Measurements from ENCODE around the gene MCC. TPM values are rescaled to one million over a fixed set of nuclear protein-coding genes. Genes with fewer than 3 reads are reported as not detected.

Gene MCC
- total RNA-seq, 1 donor from 2014 or later = 26.9 TPM

GRCh38 chr5:113320273-113320780 lies 167.9 kb downstream of the MCC start:
- Histone ChIP-seq H3K27ac (ENCODE audit: low read depth, low read length) (no peak overlapping the region), H3K36me3 (ENCODE audit: insufficient read depth, low read length) (no peaks in the 10 kb centered on the region), H3K4me1 (ENCODE audit: insufficient read depth, low read length) (no peaks in the 10 kb centered on the region), H4K20me1 (ENCODE audit: insufficient read depth, low read length) (no peaks in the 10 kb centered on the region), H3K27me3 (ENCODE audit: insufficient read depth, low read length) (no peaks in the 10 kb centered on the region), H3K4me2 (ENCODE audit: low read length) (no peak overlapping the region), H3K79me2 (ENCODE audit: insufficient read depth, low read length) (no peaks in the 10 kb centered on the region), H3K4me3 (ENCODE audit: insufficient read depth, low read depth, low read length) (no peak overlapping the region), H3K9me3 (ENCODE audit: insufficient read depth, low read depth, low read length) (no peaks in the 10 kb centered on the region), H2AFZ (ENCODE audit: low read depth, low read length) (no peak overlapping the region), H3K9ac (ENCODE audit: low read length) (no peak overlapping the region)
- no peak overlapping the region for H3K4me3 Mint-ChIP-seq (ENCODE audit: unreplicated experiment)
- H3K4me1 Mint-ChIP-seq (ENCODE audit: low read depth, unreplicated experiment) = peaks cover 6% of the 10 kb centered on the region
- no peak for DNase-seq (ENCODE audit: low read depth)
- no peaks in the 10 kb centered on the region for H3K36me3 Mint-ChIP-seq (ENCODE audit: low read depth, unreplicated experiment)
- no peak overlapping the region for H3K27ac Mint-ChIP-seq (ENCODE audit: unreplicated experiment)
- no peaks in the 10 kb centered on the region for H3K27me3 Mint-ChIP-seq (ENCODE audit: low read depth, unreplicated experiment)
- FAIRE-seq = no peak
- TF ChIP-seq EZH2 (IDR thresholded peaks at IDR 0.05; ENCODE audit: insufficient read depth, low read length) (no peak), CTCF (IDR thresholded peaks at IDR 0.05; ENCODE audit: insufficient read depth, low read depth, low read length) (no peak)
- H3K9me3 Mint-ChIP-seq (ENCODE audit: unreplicated experiment) = no peaks in the 10 kb centered on the region

- no peaks in the 10 kb centered on the region for H3K27me3 Mint-ChIP-seq (ENCODE audit: low read depth, unreplicated experiment)
- H3K27ac Mint-ChIP-seq (ENCODE audit: unreplicated experiment) = no peak overlapping the region
- TF ChIP-seq EZH2 (IDR thresholded peaks at IDR 0.05; ENCODE audit: insufficient read depth, low read length) = no peak
- no peak for TF ChIP-seq CTCF (IDR thresholded peaks at IDR 0.05; ENCODE audit: insufficient read depth, low read depth, low read length)
- H3K36me3 ChIP-seq (ENCODE audit: insufficient read depth, low read length) = no peaks in the 10 kb centered on the region
- no peak overlapping the region for H3K27ac ChIP-seq (ENCODE audit: low read depth, low read length)
- no peaks in the 10 kb centered on the region for H4K20me1 ChIP-seq (ENCODE audit: insufficient read depth, low read length)
- no peak overlapping the region for H3K9ac ChIP-seq (ENCODE audit: low read length)
- H3K4me3 Mint-ChIP-seq (ENCODE audit: unreplicated experiment) = no peak overlapping the region
- no peaks in the 10 kb centered on the region for H3K9me3 Mint-ChIP-seq (ENCODE audit: unreplicated experiment)
- H3K4me1 ChIP-seq (ENCODE audit: insufficient read depth, low read length) = no peaks in the 10 kb centered on the region
- DNase-seq (ENCODE audit: low read depth) = no peak
- no peaks in the 10 kb centered on the region for H3K27me3 ChIP-seq (ENCODE audit: insufficient read depth, low read length)
- no peak overlapping the region for H3K4me2 ChIP-seq (ENCODE audit: low read length)
- H2AFZ ChIP-seq (ENCODE audit: low read depth, low read length) = no peak overlapping the region
- H3K4me1 Mint-ChIP-seq (ENCODE audit: low read depth, unreplicated experiment) = peaks cover 2% of the 10 kb centered on the region
- H3K4me3 ChIP-seq (ENCODE audit: insufficient read depth, low read depth, low read length) = no peak overlapping the region
- no peaks in the 10 kb centered on the region for H3K36me3 Mint-ChIP-seq (ENCODE audit: low read depth, unreplicated experiment)
- FAIRE-seq = no peak
- no peaks in the 10 kb centered on the region for H3K9me3 ChIP-seq (ENCODE audit: insufficient read depth, low read depth, low read length)
- H3K79me2 ChIP-seq (ENCODE audit: insufficient read depth, low read length) = no peaks in the 10 kb centered on the region
These were observed 168.8 kb downstream of the MCC start for GRCh38 chr5:113319256-113320053.

- FAIRE-seq = no peak
- no peaks in the 10 kb centered on the region for H3K36me3 ChIP-seq (ENCODE audit: insufficient read depth, low read length)
- peaks cover 6% of the 10 kb centered on the region for H3K4me1 Mint-ChIP-seq (ENCODE audit: low read depth, unreplicated experiment)
- H3K36me3 Mint-ChIP-seq (ENCODE audit: low read depth, unreplicated experiment) = peaks cover 1% of the 10 kb centered on the region
- no peak overlapping the region for H3K4me3 ChIP-seq (ENCODE audit: insufficient read depth, low read depth, low read length)
- H3K9me3 Mint-ChIP-seq (ENCODE audit: unreplicated experiment) = no peaks in the 10 kb centered on the region
- H3K79me2 ChIP-seq (ENCODE audit: insufficient read depth, low read length) = no peaks in the 10 kb centered on the region
- no peak for DNase-seq (ENCODE audit: low read depth)
- H3K27me3 ChIP-seq (ENCODE audit: insufficient read depth, low read length) = no peaks in the 10 kb centered on the region
- H3K27ac Mint-ChIP-seq (ENCODE audit: unreplicated experiment) = no peak overlapping the region
- H3K4me3 Mint-ChIP-seq (ENCODE audit: unreplicated experiment) = no peak overlapping the region
- H4K20me1 ChIP-seq (ENCODE audit: insufficient read depth, low read length) = no peaks in the 10 kb centered on the region
- no peak overlapping the region for H3K9ac ChIP-seq (ENCODE audit: low read length)
- H3K4me2 ChIP-seq (ENCODE audit: low read length) = no peak overlapping the region
- no peaks in the 10 kb centered on the region for H3K4me1 ChIP-seq (ENCODE audit: insufficient read depth, low read length)
- H3K27me3 Mint-ChIP-seq (ENCODE audit: low read depth, unreplicated experiment) = no peaks in the 10 kb centered on the region
- no peak overlapping the region for H3K27ac ChIP-seq (ENCODE audit: low read depth, low read length)
- TF ChIP-seq EZH2 (IDR thresholded peaks at IDR 0.05; ENCODE audit: insufficient read depth, low read length) (no peak), CTCF (IDR thresholded peaks at IDR 0.05; ENCODE audit: insufficient read depth, low read depth, low read length) (no peak)
- H2AFZ ChIP-seq (ENCODE audit: low read depth, low read length) = no peak overlapping the region
- H3K9me3 ChIP-seq (ENCODE audit: insufficient read depth, low read depth, low read length) = no peaks in the 10 kb centered on the region
These were observed 170.6 kb downstream of the MCC start for GRCh38 chr5:113317636-113318035.
